Endothelial cell of umbilical vein (primary cell): ENCODE data around the gene DMBT1.

ENCODE experiments used
- EZH2 ChIP-seq: IDR thresholded peaks from 2 replicates; pipeline ENCODE4 v1.6.1; 2012; ENCODE audit warnings: borderline replicate concordance, low read depth, mild to moderate bottlenecking, moderate library complexity, low read length, inconsistent platforms; ENCODE audit not compliant: severe bottlenecking
- FOS ChIP-seq: IDR thresholded peaks from 2 replicates; pipeline ENCODE4 v1.6.1; 2011; ENCODE audit warnings: mild to moderate bottlenecking, low read length, moderate library complexity, borderline replicate concordance; ENCODE audit not compliant: insufficient read depth
- GATA2 ChIP-seq: IDR thresholded peaks from 2 replicates; pipeline ENCODE4 v1.7.0; 2011; ENCODE audit warnings: low read depth, mild to moderate bottlenecking, moderate library complexity, mixed read lengths, low read length; ENCODE audit not compliant: insufficient read length, insufficient read depth
- MAX ChIP-seq: IDR thresholded peaks from 2 replicates; pipeline ENCODE4 v1.6.1; 2011; ENCODE audit not compliant: insufficient read depth, insufficient read length
- POLR2A ChIP-seq: IDR thresholded peaks from 2 replicates; pipeline ENCODE4 v1.6.1; 2012; ENCODE audit warnings: low read depth, mild to moderate bottlenecking, control low read depth, low read length
- POLR2AphosphoS5 ChIP-seq: IDR thresholded peaks from 2 replicates; pipeline ENCODE4 v1.6.1; 2012; ENCODE audit warnings: low read depth, mild to moderate bottlenecking, control low read depth, low read length, moderate library complexity; ENCODE audit not compliant: insufficient read depth
- TF ChIP-seq, protein P1 (sequence below), 2 donors: IDR thresholded peaks; 1 replicate in 1 of 2; 2 replicates in 1 of 2; pipeline ENCODE4 v1.5.1; 2011; ENCODE audit warnings: low read length in 2 of 2, mild to moderate bottlenecking in 2 of 2, moderate library complexity in 2 of 2, control low read depth in 1 of 2, inconsistent platforms in 1 of 2, low read depth in 1 of 2; ENCODE audit not compliant: insufficient read depth in 1 of 2; ENCODE audit errors: extremely low read depth in 1 of 2

- TF ChIP-seq, protein P1, sequence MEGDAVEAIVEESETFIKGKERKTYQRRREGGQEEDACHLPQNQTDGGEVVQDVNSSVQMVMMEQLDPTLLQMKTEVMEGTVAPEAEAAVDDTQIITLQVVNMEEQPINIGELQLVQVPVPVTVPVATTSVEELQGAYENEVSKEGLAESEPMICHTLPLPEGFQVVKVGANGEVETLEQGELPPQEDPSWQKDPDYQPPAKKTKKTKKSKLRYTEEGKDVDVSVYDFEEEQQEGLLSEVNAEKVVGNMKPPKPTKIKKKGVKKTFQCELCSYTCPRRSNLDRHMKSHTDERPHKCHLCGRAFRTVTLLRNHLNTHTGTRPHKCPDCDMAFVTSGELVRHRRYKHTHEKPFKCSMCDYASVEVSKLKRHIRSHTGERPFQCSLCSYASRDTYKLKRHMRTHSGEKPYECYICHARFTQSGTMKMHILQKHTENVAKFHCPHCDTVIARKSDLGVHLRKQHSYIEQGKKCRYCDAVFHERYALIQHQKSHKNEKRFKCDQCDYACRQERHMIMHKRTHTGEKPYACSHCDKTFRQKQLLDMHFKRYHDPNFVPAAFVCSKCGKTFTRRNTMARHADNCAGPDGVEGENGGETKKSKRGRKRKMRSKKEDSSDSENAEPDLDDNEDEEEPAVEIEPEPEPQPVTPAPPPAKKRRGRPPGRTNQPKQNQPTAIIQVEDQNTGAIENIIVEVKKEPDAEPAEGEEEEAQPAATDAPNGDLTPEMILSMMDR (IDR thresholded peaks at IDR 0.05; ENCODE audit: extremely low read depth in 1 of 2, insufficient read depth in 1 of 2, low read depth in 1 of 2, low read length in 2 of 2), result no peak
- no peak for TF ChIP-seq EZH2
- TF ChIP-seq POLR2A, result no peak
- TF ChIP-seq POLR2AphosphoS5, result no peak
- TF ChIP-seq MAX, result no peak
- no peak for TF ChIP-seq FOS
- TF ChIP-seq GATA2, result no peak
These were observed 2.1 kb upstream of the DMBT1 start for GRCh38 chr10:122558452-122558851.
